IPS DF 19.7 (cell line): ENCODE results near the gene RUSF1.
"Not testable (repeated sequence)": the region's sequence is repeated elsewhere in the genome, so short reads cannot be mapped to it uniquely, and the experiment has no call there.

Experiments used
- DNase-seq: peaks from one replicate; pipeline ENCODE4 v3.0.0-alpha.2; 2013; ENCODE audit warnings: low read depth, low spot score

Gene RUSF1

GRCh38 chr16:31452631-31453106 lies 55.5 kb downstream of the RUSF1 start:
- no peak for DNase-seq

- no peak for DNase-seq
Observed at GRCh38 chr16:31451681-31452351, 56.4 kb downstream of the RUSF1 start.

- DNase-seq, result no peak
Observed at GRCh38 chr16:31451201-31451600, 57.0 kb downstream of the RUSF1 start.

GRCh38 chr16:31445931-31446330 lies 62.3 kb downstream of the RUSF1 start:
- DNase-seq, result not testable (repeated sequence)

- DNase-seq, result no peak
Observed at GRCh38 chr16:31441956-31442355, 66.2 kb downstream of the RUSF1 start.

GRCh38 chr16:31440516-31441184 lies 67.5 kb downstream of the RUSF1 start:
- DNase-seq, result no peak

GRCh38 chr16:31439519-31439918 lies 68.7 kb downstream of the RUSF1 start:
- no peak for DNase-seq
